ENCODE measurements around the gene GJA9.
"Not testable (repeated sequence)": the region's sequence is repeated elsewhere in the genome, so short reads cannot be mapped to it uniquely, and the experiment has no call there.

GJA9 gene

DNA sequence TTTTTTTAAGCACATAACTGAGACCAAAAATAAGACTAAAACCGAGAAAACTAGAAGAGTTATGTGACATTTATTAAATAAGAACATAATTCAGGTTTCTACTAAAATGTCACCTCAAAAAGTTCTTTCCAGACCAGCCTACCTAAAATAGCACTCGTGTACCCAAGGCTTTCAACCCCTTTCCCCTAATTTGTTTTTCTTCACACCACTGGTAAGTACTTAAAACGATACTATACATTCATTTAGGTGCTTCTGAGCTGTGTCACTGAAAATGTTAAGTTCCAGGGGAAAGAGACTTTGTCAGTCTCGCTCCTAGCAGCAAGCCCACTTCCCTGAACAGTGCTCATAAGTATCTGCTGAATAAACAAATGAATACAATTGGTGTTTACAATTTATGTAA, 28.6 kb downstream of the GJA9 start:
- Histone ChIP-seq H3K36me3 (ENCODE audit: control insufficient read depth, insufficient read depth, low read length) (peaks cover 71% of the 10 kb centered on the region), H3K27ac (ENCODE audit: low read depth, low read length, severe bottlenecking) (no peak overlapping the region), H3K4me1 (ENCODE audit: control insufficient read depth, insufficient read depth, low read length, poor library complexity, severe bottlenecking) (no peaks in the 10 kb centered on the region), H3K9me3 (ENCODE audit: control insufficient read depth, low read length) (no peaks in the 10 kb centered on the region), H3K4me3 (ENCODE audit: extremely low read depth, insufficient read depth, low read length, poor library complexity, severe bottlenecking) (no peak overlapping the region)
- WGBS, 2 experiments (ENCODE audit: insufficient coverage in 2 of 2) = 100% methylated on average over 1 to 2 of the region's 4 CpGs

DNA sequence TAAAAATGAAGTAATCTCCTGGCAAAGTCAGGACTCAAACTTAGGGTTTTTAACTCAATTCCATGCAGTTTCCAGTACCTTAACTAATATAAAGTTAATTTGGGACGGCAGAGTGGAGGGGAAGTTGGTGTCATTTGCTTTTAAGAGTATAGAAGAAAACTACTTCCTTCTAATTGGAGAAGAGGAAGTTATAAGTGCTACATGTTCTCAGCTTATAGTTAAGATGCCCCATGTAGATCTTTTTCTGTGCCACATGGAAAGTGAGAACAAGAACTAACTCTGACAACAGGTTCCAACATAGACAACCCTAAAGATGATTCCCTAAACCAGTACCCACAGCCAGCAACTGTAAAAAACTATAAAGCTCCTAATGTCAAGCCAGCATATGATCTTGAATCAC, 33.3 kb downstream of the GJA9 start:
- Histone ChIP-seq H3K4me1 (ENCODE audit: control insufficient read depth, insufficient read depth, low read length, poor library complexity, severe bottlenecking) (peaks cover 7% of the 10 kb centered on the region), H3K27ac (ENCODE audit: low read depth, low read length, severe bottlenecking) (no peak overlapping the region), H3K4me3 (ENCODE audit: extremely low read depth, insufficient read depth, low read length, poor library complexity, severe bottlenecking) (no peak overlapping the region), H3K9me3 (ENCODE audit: control insufficient read depth, low read length) (no peaks in the 10 kb centered on the region), H3K36me3 (ENCODE audit: control insufficient read depth, insufficient read depth, low read length) (peaks cover 80% of the 10 kb centered on the region)
- no CpG with 5 or more reads among the region's 1 CpG for WGBS, 2 experiments (ENCODE audit: insufficient coverage in 2 of 2)

DNA sequence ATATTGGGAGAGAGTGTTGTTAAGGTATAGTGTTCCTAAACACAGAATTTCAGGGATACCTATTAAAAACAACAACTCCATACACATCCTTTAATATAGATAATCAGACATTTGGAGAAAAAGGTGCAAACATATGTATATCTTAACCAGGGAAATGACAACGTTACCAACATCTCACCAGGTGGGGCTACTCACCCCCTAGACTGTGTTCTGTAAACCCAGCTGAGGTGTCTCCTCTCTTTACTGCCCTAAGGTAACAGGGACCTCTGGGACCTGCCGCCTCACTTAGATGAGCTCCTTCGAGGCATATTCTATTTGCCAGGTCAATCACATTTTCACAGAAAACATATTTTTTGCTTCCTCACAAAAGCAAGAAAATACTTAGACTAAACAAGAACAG, 35.2 kb downstream of the GJA9 start:
- Histone ChIP-seq H3K36me3 (ENCODE audit: control insufficient read depth, insufficient read depth, low read length) (peaks cover 80% of the 10 kb centered on the region), H3K9me3 (ENCODE audit: control insufficient read depth, low read length) (no peaks in the 10 kb centered on the region), H3K4me3 (ENCODE audit: extremely low read depth, insufficient read depth, low read length, poor library complexity, severe bottlenecking) (no peak overlapping the region), H3K4me1 (ENCODE audit: control insufficient read depth, insufficient read depth, low read length, poor library complexity, severe bottlenecking) (peaks cover 7% of the 10 kb centered on the region), H3K27ac (ENCODE audit: low read depth, low read length, severe bottlenecking) (no peak overlapping the region)
- WGBS, 2 experiments (ENCODE audit: insufficient coverage in 2 of 2) = 94 to 95% methylated on average over 2 of the region's 3 CpGs

DNA sequence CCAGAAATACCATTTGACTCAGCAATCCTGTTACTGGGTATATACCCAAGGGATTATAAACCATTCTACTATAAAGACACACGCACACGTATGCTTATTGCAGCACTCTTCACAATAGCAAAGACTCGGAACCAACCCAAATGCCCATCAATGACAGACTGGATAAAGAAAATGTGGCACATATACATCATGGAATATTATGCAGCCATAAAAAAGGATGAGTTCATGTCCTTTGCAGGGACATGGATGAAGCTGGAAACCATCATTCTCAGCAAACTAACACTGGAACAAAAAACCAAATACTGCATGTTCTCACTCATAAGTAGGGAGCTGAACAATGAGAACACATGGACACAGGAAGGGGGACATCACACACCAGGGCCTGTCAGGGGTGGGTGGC, 36.3 kb downstream of the GJA9 start:
- H3K4me3 ChIP-seq (ENCODE audit: extremely low read depth, insufficient read depth, low read length, poor library complexity, severe bottlenecking); H3K27ac ChIP-seq (ENCODE audit: low read depth, low read length, severe bottlenecking); H3K4me1 ChIP-seq (ENCODE audit: control insufficient read depth, insufficient read depth, low read length, poor library complexity, severe bottlenecking); H3K9me3 ChIP-seq (ENCODE audit: control insufficient read depth, low read length): not testable (repeated sequence)
- WGBS, 2 experiments (ENCODE audit: insufficient coverage in 2 of 2) = 95% methylated on average over 2 of the region's 3 CpGs; no CpG with 5 or more reads in 1 of the 2 experiments
- H3K36me3 ChIP-seq (ENCODE audit: control insufficient read depth, insufficient read depth, low read length) = peaks cover 79% of the 10 kb centered on the region

DNA sequence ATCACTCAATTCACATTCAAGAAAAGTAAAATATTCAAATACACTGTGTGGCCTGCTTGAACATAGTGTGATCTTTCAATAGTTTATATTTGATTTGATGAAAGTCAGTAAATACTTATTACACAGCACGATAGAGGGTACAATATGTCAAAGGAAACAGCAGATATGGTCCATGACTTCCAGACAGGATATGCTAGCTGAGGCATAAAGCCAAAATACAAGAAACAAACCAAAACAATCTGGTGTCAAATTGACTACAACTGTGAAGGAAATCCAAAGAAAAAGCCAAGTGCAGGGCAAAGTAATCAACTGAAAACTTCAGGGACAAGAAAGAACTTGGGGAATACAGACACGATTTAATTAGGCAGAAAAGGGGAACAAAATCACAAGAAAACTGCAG, 41.1 kb downstream of the GJA9 start:
- no peak overlapping the region for H3K27ac ChIP-seq (ENCODE audit: low read depth, low read length, severe bottlenecking)
- 87 to 90% methylated on average over 2 of the region's 2 CpGs for WGBS, 2 experiments (ENCODE audit: insufficient coverage in 2 of 2)
- no peaks in the 10 kb centered on the region for H3K9me3 ChIP-seq (ENCODE audit: control insufficient read depth, low read length)
- H3K4me3 ChIP-seq (ENCODE audit: extremely low read depth, insufficient read depth, low read length, poor library complexity, severe bottlenecking) = no peak overlapping the region
- peaks cover 57% of the 10 kb centered on the region for H3K36me3 ChIP-seq (ENCODE audit: control insufficient read depth, insufficient read depth, low read length)
- peaks cover 7% of the 10 kb centered on the region for H3K4me1 ChIP-seq (ENCODE audit: control insufficient read depth, insufficient read depth, low read length, poor library complexity, severe bottlenecking)

DNA sequence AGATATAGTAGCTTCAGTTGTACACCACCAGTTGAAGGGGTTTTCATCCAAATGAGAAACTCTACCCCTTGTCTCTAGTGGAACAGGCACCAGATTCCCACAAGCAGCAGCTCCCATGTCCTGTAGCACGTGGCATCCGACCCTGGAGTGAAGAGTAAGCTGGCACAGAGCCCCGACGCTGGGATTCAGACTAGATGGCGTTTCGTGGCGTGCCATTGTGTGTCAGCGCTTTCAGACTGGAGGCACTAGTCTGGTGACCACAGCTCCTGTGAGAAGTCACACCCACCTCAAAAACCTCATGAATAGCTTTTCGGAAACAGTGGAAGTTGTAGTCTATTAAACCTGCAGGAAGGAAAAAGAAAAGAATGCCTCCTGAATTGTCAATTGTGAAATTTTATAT, 42.0 kb downstream of the GJA9 start:
- Histone ChIP-seq H3K9me3 (ENCODE audit: control insufficient read depth, low read length) (no peaks in the 10 kb centered on the region), H3K27ac (ENCODE audit: low read depth, low read length, severe bottlenecking) (no peak overlapping the region), H3K4me3 (ENCODE audit: extremely low read depth, insufficient read depth, low read length, poor library complexity, severe bottlenecking) (no peak overlapping the region), H3K36me3 (ENCODE audit: control insufficient read depth, insufficient read depth, low read length) (peaks cover 49% of the 10 kb centered on the region), H3K4me1 (ENCODE audit: control insufficient read depth, insufficient read depth, low read length, poor library complexity, severe bottlenecking) (peaks cover 7% of the 10 kb centered on the region)
- 95 to 97% methylated on average over 7 to 8 of the region's 9 CpGs for WGBS, 2 experiments (ENCODE audit: insufficient coverage in 2 of 2)

DNA sequence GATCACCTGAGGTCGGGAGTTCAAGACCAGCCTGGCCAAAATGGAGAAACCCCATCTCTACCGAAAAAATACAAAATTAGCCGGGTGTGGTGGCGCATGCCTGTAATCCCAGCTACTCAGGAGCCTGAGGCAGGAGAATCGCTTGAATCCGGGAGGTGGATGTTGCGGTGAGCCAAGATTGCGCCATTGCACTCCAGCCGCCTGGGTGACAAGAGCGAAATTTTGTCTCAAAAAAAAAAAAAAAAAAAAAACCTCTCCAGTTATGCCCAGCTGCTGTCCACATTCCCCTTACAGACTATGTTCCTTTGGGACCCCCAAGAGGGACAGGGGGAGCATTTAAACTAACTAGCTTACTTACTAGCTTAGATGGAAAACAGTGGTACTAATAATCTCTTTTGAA, 45.1 kb downstream of the GJA9 start:
- H3K4me3 ChIP-seq (ENCODE audit: extremely low read depth, insufficient read depth, low read length, poor library complexity, severe bottlenecking); H3K27ac ChIP-seq (ENCODE audit: low read depth, low read length, severe bottlenecking); H3K4me1 ChIP-seq (ENCODE audit: control insufficient read depth, insufficient read depth, low read length, poor library complexity, severe bottlenecking); H3K9me3 ChIP-seq (ENCODE audit: control insufficient read depth, low read length): not testable (repeated sequence)
- peaks cover 29% of the 10 kb centered on the region for H3K36me3 ChIP-seq (ENCODE audit: control insufficient read depth, insufficient read depth, low read length)
- 78 to 92% methylated on average over 4 to 5 of the region's 10 CpGs for WGBS, 2 experiments (ENCODE audit: insufficient coverage in 2 of 2)

DNA sequence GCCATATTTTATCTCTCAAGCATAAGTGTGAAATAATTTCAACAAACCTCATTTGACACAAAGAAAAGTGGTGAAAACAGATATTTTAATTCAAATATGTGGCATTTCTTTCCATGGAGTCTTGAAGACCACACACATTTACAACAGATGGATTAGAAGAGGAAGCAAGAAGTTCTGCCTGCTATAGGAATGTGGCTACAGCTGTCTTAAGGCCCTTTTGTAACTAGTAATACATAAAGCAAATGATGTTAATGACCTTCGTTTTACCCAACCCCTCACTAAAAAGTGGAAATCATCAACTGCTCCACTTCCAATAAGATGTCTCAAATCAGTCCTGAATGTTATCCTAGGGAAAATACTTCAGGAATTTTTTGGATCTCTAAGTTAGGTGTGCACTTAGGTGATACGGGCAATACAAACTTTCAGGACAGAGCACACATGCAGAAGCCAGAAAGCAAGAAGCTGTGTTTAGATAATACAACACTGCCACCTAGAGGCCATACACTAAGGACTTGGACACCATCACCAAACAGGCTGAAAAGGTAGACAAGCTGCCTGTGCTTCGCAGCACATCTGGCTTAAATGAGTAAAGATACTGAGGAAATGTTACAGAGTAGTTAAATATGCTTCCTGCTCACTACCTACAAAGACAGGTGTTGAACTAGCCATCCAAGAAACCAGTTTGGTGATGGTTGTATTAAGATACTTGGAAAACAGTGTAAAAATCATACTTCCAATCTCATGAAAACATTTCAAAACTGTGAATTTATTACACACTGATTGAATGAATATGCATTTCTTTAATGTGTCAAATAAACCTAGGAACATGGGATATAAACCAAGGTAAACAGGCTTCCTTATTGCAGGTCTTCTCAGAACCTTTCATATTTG, 46.2 kb downstream of the GJA9 start:
- 50% methylated on average over 1 of the region's 3 CpGs; no CpG with 5 or more reads in 1 of the 2 experiments for WGBS, 2 experiments (ENCODE audit: insufficient coverage in 2 of 2)
- H3K36me3 ChIP-seq (ENCODE audit: control insufficient read depth, insufficient read depth, low read length) = peaks cover 21% of the 10 kb centered on the region
- H3K4me3 ChIP-seq (ENCODE audit: extremely low read depth, insufficient read depth, low read length, poor library complexity, severe bottlenecking) = no peak overlapping the region
- H3K9me3 ChIP-seq (ENCODE audit: control insufficient read depth, low read length) = no peaks in the 10 kb centered on the region
- no peak overlapping the region for H3K27ac ChIP-seq (ENCODE audit: low read depth, low read length, severe bottlenecking)
- H3K4me1 ChIP-seq (ENCODE audit: control insufficient read depth, insufficient read depth, low read length, poor library complexity, severe bottlenecking) = no peaks in the 10 kb centered on the region

DNA sequence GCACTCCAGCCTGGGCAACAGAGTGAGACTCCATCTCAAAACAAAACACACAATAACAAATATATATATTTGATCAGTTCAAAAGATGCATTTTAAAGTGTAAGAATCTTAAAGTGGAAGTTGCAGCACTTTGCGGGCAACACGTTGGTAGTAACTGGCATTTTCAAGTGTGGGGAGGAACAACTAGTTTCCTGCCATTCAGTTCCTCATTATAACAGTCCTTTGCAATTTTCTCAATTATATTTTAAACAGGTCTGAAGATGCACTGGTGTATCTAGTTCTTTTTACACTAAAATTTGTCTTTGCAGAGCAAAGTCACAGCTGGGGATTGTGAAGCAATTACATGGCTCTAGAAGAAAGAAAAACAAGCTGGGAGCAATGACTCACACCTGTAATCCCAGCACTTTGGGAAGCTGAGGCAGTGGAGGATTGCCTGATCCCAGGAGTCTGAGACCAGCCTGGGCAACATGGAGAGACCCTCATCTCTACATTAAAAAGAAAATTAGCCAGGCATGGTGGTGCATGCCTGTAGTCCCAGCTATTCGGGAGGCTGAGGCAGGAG, 47.1 kb downstream of the GJA9 start:
- H3K4me1 ChIP-seq (ENCODE audit: control insufficient read depth, insufficient read depth, low read length, poor library complexity, severe bottlenecking) = no peaks in the 10 kb centered on the region
- no peak overlapping the region for H3K4me3 ChIP-seq (ENCODE audit: extremely low read depth, insufficient read depth, low read length, poor library complexity, severe bottlenecking)
- WGBS, 2 experiments (ENCODE audit: insufficient coverage in 2 of 2) = 80 to 100% methylated on average over 1 to 3 of the region's 3 CpGs
- peaks cover 15% of the 10 kb centered on the region for H3K36me3 ChIP-seq (ENCODE audit: control insufficient read depth, insufficient read depth, low read length)
- H3K9me3 ChIP-seq (ENCODE audit: control insufficient read depth, low read length) = no peaks in the 10 kb centered on the region
- H3K27ac ChIP-seq (ENCODE audit: low read depth, low read length, severe bottlenecking) = no peak overlapping the region

DNA sequence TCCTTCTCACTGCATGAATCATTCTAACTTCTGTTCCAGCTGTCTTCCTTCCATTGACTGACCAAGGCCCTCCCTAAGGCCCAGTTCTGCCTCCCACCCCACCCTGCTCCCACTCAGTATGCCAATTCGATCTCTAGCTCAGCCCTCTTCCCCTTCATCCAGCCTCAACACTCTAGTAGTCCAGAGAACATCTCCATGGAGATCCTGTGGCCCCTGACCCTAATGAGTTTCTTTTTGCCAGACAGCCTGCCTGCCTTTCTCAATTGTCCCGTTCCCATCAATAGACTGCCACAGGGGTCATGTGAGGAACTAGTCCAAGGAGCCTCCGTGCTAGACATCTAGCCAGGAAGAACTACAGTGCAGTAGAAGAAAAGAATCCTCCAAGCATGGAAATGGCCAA, 48.2 kb downstream of the GJA9 start:
- Histone ChIP-seq H3K27ac (ENCODE audit: low read depth, low read length, severe bottlenecking) (no peak overlapping the region), H3K9me3 (ENCODE audit: control insufficient read depth, low read length) (no peaks in the 10 kb centered on the region), H3K4me3 (ENCODE audit: extremely low read depth, insufficient read depth, low read length, poor library complexity, severe bottlenecking) (no peak overlapping the region), H3K36me3 (ENCODE audit: control insufficient read depth, insufficient read depth, low read length) (peaks cover 4% of the 10 kb centered on the region), H3K4me1 (ENCODE audit: control insufficient read depth, insufficient read depth, low read length, poor library complexity, severe bottlenecking) (no peaks in the 10 kb centered on the region)
- 80 to 84% methylated on average over 3 of the region's 3 CpGs for WGBS, 2 experiments (ENCODE audit: insufficient coverage in 2 of 2)

DNA sequence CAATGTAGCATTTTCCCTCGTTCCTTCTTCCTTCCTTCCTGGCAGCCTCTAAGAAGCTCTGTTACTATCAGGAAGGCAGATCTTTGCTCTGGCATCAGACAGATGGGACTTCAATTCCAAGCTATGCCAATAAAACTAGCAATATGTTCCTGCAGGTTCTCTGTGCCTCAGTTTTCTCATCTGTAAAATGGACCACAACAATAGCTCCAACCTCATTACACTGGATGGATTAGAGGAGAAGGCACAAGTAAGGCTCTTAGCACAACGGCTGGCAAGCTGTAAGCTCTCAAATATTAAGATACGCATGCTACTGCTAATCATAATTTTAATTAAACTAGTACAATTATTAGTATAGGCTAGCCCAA, 49.0 kb downstream of the GJA9 start:
- Histone ChIP-seq H3K4me3 (ENCODE audit: extremely low read depth, insufficient read depth, low read length, poor library complexity, severe bottlenecking) (no peak overlapping the region), H3K4me1 (ENCODE audit: control insufficient read depth, insufficient read depth, low read length, poor library complexity, severe bottlenecking) (no peaks in the 10 kb centered on the region), H3K27ac (ENCODE audit: low read depth, low read length, severe bottlenecking) (no peak overlapping the region), H3K9me3 (ENCODE audit: control insufficient read depth, low read length) (no peaks in the 10 kb centered on the region), H3K36me3 (ENCODE audit: control insufficient read depth, insufficient read depth, low read length) (no peaks in the 10 kb centered on the region)
- 89 to 100% methylated on average over 1 of the region's 3 CpGs for WGBS, 2 experiments (ENCODE audit: insufficient coverage in 2 of 2)
